ENCODE data around the gene SPTLC3.

DNA sequence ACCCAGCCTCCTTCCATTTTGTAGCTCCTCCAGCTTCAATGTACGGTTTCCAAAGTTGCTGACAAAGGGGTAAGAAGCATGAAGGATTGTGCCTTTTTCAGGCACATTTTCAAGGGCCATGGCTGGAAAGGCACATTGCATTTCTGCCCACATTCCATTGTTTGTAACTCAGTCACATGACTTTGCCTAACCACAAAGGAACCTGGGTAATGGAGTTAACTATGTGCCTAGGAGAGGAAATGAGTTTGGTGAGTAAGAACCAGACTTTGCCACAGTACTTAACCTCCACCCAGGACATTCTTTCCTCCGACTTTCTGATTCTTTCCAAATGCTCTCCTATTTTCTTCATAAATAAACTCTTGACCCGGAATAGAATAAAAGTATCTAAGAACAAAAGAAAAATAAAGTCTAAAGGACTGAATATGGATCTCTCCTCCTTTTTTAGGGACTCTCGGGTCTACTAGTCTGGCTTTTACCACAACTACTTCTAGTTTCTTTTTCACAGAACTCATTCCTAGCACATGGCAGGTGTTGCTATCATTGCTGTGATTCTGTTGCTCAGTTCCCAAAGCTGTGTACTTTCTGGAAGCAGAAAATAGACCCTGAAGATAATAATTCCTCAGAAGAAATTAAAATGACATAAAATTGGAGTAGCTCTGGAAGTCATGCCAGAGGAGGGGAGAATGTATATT is 130.8 kb downstream of the SPTLC3 start:
- TF ChIP-seq EZH2 (IDR thresholded peaks at IDR 0.05; ENCODE audit: low read depth, unreplicated experiment) (no peak), EZH2phosphoT487 (IDR thresholded peaks at IDR 0.05; ENCODE audit: unreplicated experiment) (no peak), POLR2AphosphoS5 (IDR thresholded peaks at IDR 0.05; ENCODE audit: low read depth) (no peak)
- TF ChIP-seq, protein P1, sequence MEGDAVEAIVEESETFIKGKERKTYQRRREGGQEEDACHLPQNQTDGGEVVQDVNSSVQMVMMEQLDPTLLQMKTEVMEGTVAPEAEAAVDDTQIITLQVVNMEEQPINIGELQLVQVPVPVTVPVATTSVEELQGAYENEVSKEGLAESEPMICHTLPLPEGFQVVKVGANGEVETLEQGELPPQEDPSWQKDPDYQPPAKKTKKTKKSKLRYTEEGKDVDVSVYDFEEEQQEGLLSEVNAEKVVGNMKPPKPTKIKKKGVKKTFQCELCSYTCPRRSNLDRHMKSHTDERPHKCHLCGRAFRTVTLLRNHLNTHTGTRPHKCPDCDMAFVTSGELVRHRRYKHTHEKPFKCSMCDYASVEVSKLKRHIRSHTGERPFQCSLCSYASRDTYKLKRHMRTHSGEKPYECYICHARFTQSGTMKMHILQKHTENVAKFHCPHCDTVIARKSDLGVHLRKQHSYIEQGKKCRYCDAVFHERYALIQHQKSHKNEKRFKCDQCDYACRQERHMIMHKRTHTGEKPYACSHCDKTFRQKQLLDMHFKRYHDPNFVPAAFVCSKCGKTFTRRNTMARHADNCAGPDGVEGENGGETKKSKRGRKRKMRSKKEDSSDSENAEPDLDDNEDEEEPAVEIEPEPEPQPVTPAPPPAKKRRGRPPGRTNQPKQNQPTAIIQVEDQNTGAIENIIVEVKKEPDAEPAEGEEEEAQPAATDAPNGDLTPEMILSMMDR (conservative IDR thresholded peaks at IDR 0.05; ENCODE audit: low read depth in 2 of 2) = no peak
- TF ChIP-seq, protein P2, sequence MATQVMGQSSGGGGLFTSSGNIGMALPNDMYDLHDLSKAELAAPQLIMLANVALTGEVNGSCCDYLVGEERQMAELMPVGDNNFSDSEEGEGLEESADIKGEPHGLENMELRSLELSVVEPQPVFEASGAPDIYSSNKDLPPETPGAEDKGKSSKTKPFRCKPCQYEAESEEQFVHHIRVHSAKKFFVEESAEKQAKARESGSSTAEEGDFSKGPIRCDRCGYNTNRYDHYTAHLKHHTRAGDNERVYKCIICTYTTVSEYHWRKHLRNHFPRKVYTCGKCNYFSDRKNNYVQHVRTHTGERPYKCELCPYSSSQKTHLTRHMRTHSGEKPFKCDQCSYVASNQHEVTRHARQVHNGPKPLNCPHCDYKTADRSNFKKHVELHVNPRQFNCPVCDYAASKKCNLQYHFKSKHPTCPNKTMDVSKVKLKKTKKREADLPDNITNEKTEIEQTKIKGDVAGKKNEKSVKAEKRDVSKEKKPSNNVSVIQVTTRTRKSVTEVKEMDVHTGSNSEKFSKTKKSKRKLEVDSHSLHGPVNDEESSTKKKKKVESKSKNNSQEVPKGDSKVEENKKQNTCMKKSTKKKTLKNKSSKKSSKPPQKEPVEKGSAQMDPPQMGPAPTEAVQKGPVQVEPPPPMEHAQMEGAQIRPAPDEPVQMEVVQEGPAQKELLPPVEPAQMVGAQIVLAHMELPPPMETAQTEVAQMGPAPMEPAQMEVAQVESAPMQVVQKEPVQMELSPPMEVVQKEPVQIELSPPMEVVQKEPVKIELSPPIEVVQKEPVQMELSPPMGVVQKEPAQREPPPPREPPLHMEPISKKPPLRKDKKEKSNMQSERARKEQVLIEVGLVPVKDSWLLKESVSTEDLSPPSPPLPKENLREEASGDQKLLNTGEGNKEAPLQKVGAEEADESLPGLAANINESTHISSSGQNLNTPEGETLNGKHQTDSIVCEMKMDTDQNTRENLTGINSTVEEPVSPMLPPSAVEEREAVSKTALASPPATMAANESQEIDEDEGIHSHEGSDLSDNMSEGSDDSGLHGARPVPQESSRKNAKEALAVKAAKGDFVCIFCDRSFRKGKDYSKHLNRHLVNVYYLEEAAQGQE (IDR thresholded peaks at IDR 0.05; ENCODE audit: unreplicated experiment) = no peak
